ENCODE data around the gene FSIP1.

DNA sequence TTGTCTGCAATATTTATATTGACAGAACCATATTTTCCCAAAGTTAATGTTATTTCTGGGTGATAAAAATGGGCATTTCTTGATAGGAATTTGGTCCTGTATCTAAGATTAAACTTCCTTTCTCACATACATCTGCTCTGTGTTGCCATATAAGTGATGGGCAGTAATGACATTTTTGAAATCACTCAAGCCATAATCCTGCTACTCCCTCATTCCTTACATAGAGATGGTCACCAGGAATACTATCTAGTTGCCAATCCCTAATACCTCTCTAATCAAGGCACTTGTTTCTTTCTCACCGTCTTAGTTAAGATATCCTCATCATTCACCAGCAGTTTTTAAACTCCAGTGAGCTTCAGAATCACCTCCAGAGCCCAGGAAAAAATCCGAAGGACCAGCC is 68.4 kb downstream of the FSIP1 start:
- no peak for TF ChIP-seq SIN3A (IDR thresholded peaks at IDR 0.05; ENCODE audit: borderline replicate concordance, insufficient read depth, low read length)
- no peak for TF ChIP-seq POLR2AphosphoS5 (IDR thresholded peaks at IDR 0.05; ENCODE audit: low read depth, low read length)
- TF ChIP-seq, protein P1, sequence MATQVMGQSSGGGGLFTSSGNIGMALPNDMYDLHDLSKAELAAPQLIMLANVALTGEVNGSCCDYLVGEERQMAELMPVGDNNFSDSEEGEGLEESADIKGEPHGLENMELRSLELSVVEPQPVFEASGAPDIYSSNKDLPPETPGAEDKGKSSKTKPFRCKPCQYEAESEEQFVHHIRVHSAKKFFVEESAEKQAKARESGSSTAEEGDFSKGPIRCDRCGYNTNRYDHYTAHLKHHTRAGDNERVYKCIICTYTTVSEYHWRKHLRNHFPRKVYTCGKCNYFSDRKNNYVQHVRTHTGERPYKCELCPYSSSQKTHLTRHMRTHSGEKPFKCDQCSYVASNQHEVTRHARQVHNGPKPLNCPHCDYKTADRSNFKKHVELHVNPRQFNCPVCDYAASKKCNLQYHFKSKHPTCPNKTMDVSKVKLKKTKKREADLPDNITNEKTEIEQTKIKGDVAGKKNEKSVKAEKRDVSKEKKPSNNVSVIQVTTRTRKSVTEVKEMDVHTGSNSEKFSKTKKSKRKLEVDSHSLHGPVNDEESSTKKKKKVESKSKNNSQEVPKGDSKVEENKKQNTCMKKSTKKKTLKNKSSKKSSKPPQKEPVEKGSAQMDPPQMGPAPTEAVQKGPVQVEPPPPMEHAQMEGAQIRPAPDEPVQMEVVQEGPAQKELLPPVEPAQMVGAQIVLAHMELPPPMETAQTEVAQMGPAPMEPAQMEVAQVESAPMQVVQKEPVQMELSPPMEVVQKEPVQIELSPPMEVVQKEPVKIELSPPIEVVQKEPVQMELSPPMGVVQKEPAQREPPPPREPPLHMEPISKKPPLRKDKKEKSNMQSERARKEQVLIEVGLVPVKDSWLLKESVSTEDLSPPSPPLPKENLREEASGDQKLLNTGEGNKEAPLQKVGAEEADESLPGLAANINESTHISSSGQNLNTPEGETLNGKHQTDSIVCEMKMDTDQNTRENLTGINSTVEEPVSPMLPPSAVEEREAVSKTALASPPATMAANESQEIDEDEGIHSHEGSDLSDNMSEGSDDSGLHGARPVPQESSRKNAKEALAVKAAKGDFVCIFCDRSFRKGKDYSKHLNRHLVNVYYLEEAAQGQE (IDR thresholded peaks at IDR 0.05; ENCODE audit: insufficient read depth in 1 of 2, low read depth in 2 of 2, low read length in 2 of 2) = no peak
